HG02763 (cell line): ENCODE measurements around the gene RWDD1.
"Not testable (repeated sequence)": the region's sequence is repeated elsewhere in the genome, so short reads cannot be mapped to it uniquely, and the experiment has no call there.

Experiments used
- ATAC-seq: cut with Tn5 transposase; IDR thresholded peaks from one replicate; pipeline ENCODE4 v1.9.1; 2021; ENCODE audit warnings: mild to moderate bottlenecking, moderate library complexity; ENCODE audit not compliant: unreplicated experiment

RWDD1 gene

GRCh38 chr6:116604868-116605267 is 33.6 kb downstream of the RWDD1 start:
- ATAC-seq, result not testable (repeated sequence)

DNA sequence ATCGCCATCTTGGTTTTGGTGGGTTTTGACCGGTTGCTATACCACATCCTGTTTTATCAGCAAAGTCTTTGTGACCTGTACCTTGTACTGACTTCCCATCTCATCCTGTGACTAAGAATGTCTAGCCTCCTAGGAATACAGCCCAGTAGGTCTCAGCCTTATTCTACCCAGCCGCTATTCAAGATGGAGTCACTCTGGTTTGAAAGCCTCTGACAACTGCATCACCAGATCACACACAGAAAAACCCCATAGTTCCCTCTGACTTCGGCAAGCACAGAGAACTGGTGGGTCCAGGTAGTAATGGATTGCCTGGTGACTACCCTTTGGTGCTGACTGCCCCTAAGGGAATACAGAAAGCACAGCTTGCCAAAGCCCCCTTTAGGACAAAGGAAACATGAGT is 34.6 kb downstream of the RWDD1 start:
- ATAC-seq, result no peak

DNA sequence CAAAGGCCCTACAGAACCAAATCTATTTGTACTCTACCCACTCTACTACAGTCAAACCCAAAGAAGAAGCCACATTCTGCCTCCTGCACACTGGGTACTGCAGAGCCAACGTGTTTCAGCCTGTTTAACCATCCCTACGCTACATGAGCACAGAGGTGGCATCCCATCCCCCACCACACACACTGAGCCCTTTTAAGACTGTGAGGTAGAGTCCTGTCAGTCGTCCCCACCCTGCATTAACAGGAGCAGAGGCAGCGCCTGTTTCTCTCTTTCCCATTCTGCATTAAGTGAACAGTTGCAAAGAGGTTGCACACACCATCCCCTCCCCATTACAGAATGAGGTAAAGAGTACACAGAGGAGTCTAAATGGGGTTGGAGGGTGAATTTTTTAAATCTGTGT is 39.8 kb downstream of the RWDD1 start:
- no peak for ATAC-seq

GRCh38 chr6:116615937-116616736 is 44.8 kb downstream of the RWDD1 start, which contains the start of gene RSPH4A:
RSPH4A (plus strand) TSS chr6:116616479; CDS start chr6:116616624, 145 bp downstream.
- ATAC-seq, result peak; percentile 98

DNA sequence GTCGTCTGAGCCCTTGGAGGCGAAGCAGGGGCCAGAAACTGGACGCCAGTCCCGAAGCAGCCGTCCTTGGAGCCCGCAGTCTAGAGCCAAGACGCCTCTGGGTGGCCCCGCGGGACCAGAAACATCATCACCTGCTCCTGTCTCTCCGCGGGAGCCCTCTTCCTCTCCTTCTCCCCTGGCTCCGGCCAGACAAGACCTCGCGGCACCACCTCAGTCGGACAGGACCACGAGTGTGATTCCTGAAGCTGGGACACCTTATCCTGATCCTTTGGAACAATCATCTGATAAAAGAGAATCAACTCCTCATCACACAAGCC is 45.4 kb downstream of the RWDD1 start:
- ATAC-seq, result no peak

DNA sequence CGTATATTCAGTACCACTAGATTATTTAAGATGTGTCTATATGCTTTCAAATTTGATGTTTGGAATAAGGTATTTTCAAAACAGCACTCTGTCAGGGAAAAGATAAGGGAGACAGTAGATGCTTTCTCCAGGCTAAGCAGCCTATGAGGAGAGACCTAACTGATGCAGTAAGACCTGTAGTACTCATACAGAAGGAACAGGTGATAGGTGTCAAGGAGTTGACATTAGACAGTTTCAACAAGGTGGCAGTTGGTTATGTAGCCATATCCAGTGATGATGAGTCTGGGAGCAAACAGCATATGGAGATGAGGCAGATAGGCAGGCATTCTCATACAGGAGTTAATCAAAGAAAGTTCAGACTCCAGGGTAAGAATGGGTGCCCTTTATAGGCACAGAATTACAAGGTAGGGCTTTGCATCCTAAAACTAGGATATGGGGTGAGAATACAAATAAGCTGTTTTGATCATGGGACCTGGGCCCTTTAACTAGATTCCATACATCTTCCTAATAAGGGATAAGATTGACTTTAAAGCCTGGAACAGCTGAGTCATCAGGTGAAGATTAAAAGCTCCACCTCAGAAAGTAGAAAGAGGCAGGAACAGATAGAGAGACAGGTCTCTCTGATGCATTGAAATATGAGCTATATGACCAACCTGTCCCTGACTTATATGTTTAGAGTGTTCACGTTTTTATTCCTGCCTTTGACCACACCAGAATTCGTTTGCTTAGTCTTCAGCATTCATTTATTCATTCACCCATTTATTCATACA is 52.9 kb downstream of the RWDD1 start:
- ATAC-seq, result no peak

- ATAC-seq, result no peak
Measured at GRCh38 chr6:116625872-116626271, 54.6 kb downstream of the RWDD1 start.

DNA sequence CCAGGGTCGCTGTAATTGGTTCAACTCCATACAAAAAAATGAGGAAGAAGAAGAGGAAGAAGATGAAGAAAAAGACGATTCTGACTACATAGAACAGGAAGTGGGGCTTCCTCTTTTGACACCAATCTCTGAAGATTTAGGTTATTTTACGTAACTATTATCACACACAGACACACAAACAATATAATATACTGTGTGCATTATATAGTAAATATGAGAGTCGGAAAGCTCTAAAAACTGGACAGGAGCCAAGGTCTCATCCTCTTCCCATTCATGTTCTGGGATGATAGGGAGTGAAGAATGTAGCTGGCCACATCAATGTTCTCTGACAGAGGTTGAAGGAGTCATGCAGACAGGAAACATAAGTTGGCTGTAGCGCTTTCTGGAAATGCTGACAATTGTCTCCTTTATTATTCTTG is 58.3 kb downstream of the RWDD1 start:
- no peak for ATAC-seq

- peak; percentile 68 for ATAC-seq
Measured at GRCh38 chr6:116631379-116631990, 60.2 kb downstream of the RWDD1 start.

- no peak for ATAC-seq
Measured at GRCh38 chr6:116633685-116634084, 62.4 kb downstream of the RWDD1 start.
